ENCODE results near the gene CNTN1.

DNA sequence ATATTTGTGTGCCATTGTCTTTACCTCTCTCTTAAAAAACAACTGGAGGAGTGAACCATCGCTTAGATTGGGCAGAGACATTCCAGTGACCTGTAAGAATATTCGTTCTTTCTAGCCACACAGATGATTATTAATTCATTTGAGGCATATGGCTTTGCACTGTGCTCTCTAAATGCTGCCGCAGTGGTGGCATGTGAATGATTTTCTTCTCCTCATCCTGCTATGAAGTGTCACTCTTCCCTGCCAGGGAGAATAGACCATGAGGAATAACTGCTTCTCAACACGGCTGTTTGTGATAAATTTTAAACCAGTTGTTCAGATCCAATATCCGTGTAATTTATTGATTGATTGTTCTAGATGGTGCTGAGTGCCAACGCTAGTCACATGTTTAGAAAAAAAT, 225.3 kb downstream of the CNTN1 start:
- TF ChIP-seq CTCF (IDR thresholded peaks at IDR 0.05; ENCODE audit: poor library complexity, severe bottlenecking) (no peak), RAD21 (conservative IDR thresholded peaks at IDR 0.05) (no peak), EZH2 (IDR thresholded peaks at IDR 0.05; ENCODE audit: borderline replicate concordance, insufficient read depth, low read length, poor library complexity, severe bottlenecking) (no peak), TAF1 (IDR thresholded peaks at IDR 0.05; ENCODE audit: low read depth) (no peak), EP300 (conservative IDR thresholded peaks at IDR 0.05; ENCODE audit: poor library complexity, severe bottlenecking) (no peak)
- TF ChIP-seq, protein P1, sequence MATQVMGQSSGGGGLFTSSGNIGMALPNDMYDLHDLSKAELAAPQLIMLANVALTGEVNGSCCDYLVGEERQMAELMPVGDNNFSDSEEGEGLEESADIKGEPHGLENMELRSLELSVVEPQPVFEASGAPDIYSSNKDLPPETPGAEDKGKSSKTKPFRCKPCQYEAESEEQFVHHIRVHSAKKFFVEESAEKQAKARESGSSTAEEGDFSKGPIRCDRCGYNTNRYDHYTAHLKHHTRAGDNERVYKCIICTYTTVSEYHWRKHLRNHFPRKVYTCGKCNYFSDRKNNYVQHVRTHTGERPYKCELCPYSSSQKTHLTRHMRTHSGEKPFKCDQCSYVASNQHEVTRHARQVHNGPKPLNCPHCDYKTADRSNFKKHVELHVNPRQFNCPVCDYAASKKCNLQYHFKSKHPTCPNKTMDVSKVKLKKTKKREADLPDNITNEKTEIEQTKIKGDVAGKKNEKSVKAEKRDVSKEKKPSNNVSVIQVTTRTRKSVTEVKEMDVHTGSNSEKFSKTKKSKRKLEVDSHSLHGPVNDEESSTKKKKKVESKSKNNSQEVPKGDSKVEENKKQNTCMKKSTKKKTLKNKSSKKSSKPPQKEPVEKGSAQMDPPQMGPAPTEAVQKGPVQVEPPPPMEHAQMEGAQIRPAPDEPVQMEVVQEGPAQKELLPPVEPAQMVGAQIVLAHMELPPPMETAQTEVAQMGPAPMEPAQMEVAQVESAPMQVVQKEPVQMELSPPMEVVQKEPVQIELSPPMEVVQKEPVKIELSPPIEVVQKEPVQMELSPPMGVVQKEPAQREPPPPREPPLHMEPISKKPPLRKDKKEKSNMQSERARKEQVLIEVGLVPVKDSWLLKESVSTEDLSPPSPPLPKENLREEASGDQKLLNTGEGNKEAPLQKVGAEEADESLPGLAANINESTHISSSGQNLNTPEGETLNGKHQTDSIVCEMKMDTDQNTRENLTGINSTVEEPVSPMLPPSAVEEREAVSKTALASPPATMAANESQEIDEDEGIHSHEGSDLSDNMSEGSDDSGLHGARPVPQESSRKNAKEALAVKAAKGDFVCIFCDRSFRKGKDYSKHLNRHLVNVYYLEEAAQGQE (IDR thresholded peaks at IDR 0.05; ENCODE audit: borderline replicate concordance) = no peak

Data from neural cell (in vitro differentiated cells).